Hepatocyte (in vitro differentiated cells): Measurements from ENCODE around the gene HHAT.

Experiments used
- CTCF ChIP-seq: fragments of 200-600 bp; sonication (generic); IDR thresholded peaks from 2 replicates; pipeline ENCODE4 v1.5.1; 2016; ENCODE audit warnings: antibody characterized with exemption, mild to moderate bottlenecking; ENCODE audit not compliant: poor library complexity
- EZH2 ChIP-seq: fragments of 200-600 bp; sonication (generic); IDR thresholded peaks from 2 replicates; pipeline ENCODE4 v1.6.1; 2016; ENCODE audit warnings: antibody characterized with exemption, mild to moderate bottlenecking, borderline replicate concordance

- TF ChIP-seq CTCF (no peak), EZH2 (no peak)
Measured at GRCh38 chr1:210646258-210646616, 317.5 kb downstream of the HHAT start.
